HG02759 (cell line): ENCODE data around the gene MTARC2.

Experiments
- ATAC-seq: cut with Tn5 transposase; IDR thresholded peaks from one replicate; pipeline ENCODE4 v1.9.1; 2021; ENCODE audit warnings: mild to moderate bottlenecking, moderate library complexity; ENCODE audit not compliant: unreplicated experiment

Gene MTARC2

DNA sequence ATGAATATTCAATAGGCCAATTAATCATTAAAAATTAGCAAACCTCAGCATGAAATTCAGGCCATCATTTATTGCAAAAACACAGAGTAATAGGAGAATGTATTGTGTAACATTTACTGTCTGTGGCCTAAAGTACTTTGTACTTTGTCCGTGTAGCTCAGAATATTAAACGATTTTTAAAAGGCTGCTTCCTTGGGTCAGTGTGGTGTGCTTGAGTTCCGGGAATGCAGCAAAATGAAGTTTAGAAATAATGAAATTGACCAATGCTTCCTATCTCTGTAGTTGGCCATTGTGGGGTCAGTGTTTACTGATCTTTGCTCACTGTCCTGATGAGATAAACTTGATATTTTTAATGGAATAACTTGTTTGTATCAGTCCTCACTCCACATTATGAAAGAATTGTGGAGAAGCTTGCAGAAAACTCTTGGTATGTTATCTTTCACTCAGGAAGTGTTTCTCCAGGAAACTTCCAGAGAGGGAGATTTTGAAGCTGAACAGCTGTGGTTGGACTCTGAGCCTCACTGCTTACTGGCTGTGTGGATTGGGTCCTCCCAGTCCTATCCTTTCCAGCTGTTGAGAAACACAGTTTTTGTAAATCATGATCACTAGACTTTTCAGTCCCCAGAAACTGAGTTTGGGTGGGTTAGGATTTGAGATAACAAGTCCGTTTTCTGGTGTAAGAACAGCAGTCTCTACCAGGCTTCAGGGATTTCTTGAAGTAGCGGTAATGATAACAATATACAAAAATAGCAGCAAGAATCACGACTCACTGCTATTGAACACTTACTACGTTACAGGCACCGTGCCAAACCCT lies 19.4 kb downstream of the MTARC2 start:
- ATAC-seq = peak; percentile 21

DNA sequence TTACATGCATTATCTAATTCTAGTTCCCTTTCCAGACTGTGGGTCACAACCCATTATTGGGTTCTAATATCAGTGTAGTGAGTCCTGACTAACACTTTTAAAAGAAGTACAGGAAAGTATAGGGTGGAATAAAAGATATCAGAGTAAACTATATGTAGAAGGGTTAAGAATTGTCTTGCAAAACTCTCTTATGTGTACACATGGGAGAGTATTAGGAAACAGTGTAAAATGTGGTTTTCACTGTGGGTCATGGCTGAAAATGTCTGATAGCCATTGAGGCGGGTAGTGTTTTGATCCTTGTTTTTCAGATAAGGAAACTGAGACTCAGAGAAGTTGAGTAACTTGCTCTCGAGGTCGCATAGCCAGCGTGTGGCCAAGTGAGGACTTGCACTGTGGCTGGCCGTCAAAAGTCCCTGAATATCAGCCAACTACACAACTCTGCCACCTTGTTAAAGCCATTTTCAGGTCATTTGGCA lies 20.0 kb downstream of the MTARC2 start:
- ATAC-seq = no peak

DNA sequence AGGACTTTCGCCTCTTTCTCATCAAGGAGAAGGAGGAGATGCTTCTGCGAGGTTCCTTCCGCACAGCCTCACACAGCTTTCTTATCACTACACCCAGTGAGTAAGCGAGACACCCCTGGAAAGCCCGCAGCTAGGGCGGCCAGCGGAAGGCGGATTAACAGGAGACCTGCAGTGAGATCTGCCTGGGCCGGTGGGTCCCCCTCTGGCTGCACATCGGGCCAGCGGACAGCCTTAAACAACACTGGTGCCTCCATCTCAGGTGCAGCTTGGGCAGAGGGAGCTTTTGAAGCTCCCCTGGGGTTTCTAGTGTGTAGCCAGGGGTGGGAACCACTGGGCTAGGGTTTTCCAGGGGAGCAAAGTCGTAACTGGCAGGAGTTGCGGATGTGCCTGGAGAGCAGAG lies 21.1 kb downstream of the MTARC2 start:
- no peak for ATAC-seq

- peak; percentile 68 for ATAC-seq
These were observed 22.3 kb downstream of the MTARC2 start for GRCh38 chr1:220770245-220770913.

DNA sequence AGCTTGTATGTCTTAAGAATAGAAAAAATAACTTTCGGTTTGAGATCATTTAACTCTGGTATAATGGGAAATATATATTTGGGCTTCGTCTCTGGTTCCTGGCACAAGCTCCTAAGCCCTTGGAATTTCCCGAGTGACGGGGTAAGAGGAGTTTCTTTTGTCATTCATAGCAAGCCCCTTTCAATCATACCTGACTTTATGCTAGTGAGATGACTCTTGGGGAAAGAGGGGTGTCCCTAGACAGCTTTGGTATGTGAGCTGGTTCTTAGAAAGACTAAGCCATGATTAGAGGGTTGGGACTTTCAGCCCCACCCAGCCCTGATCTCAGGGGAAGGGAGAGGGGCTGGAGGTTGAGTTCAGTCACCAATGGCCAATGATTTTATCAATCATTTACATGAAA lies 24.7 kb downstream of the MTARC2 start:
- ATAC-seq = peak; percentile 42

- no peak for ATAC-seq
These were observed 27.2 kb downstream of the MTARC2 start for GRCh38 chr1:220775240-220775853.

GRCh38 chr1:220776254-220776653 lies 28.1 kb downstream of the MTARC2 start:
- ATAC-seq = no peak

GRCh38 chr1:220776720-220777326 lies 28.7 kb downstream of the MTARC2 start:
- ATAC-seq = peak; percentile 73

GRCh38 chr1:220783453-220783852 lies 35.3 kb downstream of the MTARC2 start:
- ATAC-seq = no peak

GRCh38 chr1:220784751-220785150 lies 36.6 kb downstream of the MTARC2 start:
- no peak for ATAC-seq

GRCh38 chr1:220785166-220786056 lies 37.3 kb downstream of the MTARC2 start:
- no peak for ATAC-seq

- ATAC-seq = no peak
These were observed 37.9 kb downstream of the MTARC2 start for GRCh38 chr1:220786057-220786336.

DNA sequence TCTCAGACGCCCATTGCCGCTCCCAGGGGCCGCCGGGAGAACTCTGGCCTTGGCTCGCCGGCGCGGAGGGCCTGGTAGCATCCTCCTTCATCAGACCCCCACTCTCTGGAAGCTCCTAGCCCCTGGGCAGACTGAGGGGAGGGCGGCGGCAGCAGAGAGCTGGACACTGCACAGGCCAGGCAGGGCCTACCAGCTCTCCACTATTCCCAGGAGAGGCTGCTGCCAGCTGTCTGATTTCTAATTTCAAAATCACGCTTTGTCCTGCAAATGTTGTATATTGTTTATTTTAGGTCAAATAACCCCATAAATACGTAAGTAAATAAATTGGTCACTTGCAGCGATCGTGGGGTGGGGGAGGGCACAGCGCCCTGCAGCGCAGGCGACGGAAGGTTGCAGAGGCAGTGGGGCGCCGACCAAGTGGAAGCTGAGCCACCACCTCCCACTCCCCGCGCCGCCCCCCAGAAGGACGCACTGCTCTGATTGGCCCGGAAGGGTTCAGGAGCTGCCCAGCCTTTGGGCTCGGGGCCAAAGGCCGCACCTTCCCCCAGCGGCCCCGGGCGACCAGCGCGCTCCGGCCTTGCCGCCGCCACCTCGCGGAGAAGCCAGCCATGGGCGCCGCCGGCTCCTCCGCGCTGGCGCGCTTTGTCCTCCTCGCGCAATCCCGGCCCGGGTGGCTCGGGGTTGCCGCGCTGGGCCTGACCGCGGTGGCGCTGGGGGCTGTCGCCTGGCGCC lies 38.4 kb downstream of the MTARC2 start, which contains the start of gene MTARC1:
Gene MTARC1 (plus strand): TSS at position 577 of the 732 bp plus-strand sequence. CDS start 32 bp downstream, at position 609.
- peak; percentile 83 for ATAC-seq

GRCh38 chr1:220787069-220787619 lies 39.0 kb downstream of the MTARC2 start:
- ATAC-seq = peak; percentile 53

- ATAC-seq = no peak
These were observed 40.8 kb downstream of the MTARC2 start for GRCh38 chr1:220788900-220789299.

- ATAC-seq = no peak
These were observed 41.5 kb downstream of the MTARC2 start for GRCh38 chr1:220789532-220790147.

DNA sequence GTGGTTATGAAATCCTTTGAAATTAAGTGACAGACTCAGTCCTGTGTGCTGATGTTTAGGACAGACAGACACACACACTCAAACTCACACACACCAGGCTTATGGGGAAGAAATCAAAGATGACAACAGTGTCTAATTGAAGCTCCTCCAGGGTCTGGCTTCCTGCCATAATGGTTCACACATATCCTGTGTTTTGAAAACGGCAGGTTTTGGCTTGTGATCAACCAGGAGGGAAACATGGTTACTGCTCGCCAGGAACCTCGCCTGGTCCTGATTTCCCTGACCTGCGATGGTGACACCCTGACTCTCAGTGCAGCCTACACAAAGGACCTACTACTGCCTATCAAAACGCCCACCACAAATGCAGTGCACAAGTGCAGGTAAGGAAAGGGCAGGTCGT lies 43.2 kb downstream of the MTARC2 start:
- no peak for ATAC-seq

DNA sequence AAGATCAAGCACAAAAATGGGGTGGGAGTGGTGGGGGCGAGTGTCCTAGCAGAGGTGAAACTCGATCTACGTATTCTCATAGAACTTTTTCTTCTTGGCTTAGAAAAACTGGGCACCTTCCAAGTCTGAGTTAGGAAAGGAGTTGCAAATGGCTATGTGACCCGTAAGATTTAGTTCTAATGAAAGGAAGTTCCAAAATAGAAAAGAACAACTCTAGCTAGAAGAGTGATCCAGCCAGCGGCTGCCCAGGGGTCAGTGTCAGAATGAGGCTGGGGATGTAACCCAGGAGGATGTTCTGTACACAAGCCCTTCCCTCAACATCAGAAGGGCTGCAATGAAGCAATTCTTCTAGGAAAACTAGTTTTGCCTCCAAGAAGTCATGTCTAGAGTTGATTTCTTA lies 43.8 kb downstream of the MTARC2 start:
- no peak for ATAC-seq

GRCh38 chr1:220796530-220796929 lies 48.4 kb downstream of the MTARC2 start:
- no peak for ATAC-seq
